ENCODE measurements around the gene A4GALT. TPM values are rescaled to one million over a fixed set of nuclear protein-coding genes. Genes with fewer than 3 reads are reported as not detected.

Gene A4GALT
- total RNA-seq, 1 donor from 2014 or later = 0.41 TPM

DNA sequence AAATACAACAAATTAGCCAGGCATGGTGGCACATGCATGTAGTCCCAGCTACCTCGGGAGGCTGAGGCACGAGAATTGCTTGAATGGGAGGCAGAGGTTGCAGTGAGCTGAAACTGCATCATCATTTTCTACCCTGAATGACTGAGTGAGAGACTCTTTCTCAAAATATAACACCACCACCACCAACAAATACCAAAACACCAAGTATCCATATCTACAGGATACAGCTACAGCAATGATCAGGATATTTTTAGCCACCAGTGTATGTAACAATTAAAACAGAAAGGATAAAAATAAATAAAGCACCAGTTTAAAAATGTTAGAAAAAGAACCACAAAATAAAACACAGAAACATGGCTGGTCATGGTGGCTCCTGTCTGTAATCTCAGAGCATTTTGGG lies 13.2 kb downstream of the A4GALT start:
- FAIRE-seq (no peak), DNase-seq (ENCODE audit: low spot score in 2 of 2) (no peak)

DNA sequence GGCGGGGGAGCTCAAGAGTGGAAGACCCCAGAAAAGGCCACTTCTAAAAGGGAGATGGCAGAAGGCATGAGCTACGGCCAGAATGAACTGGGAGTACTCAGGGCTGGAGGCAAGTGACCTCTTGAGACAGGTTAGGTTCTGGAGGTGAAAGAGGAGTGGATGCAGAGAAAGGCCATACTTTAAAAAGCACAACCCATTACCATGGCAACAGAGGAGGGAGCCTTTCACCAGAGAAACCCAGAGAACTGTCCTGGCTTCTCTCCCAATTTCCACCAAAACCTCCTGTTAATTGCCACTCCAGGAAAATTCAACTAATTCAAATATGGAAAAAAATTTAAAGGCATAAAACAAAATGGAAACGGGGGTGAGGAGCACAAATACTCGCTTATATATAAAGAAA lies 15.8 kb downstream of the A4GALT start:
- DNase-seq (ENCODE audit: low spot score in 2 of 2) = no peak

DNA sequence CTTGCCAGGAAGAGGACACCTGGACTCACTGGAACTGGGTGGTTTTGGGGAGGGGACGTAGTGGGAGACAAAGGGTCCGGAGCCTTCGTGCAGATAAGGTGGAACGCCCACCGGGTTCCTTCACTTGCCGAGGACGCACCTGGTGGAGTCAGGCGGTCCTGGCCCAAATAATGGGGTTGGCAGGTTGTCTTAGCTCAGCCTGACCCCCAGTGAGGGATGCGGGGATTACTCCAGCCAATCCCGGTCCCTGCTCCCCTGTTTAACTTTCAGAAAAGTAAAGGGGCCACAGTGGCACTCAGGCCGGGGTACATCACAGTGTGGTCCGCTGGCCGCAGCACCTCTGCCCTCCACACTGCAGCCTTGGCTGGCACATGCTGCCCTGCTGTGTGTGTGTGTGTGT lies 18.0 kb downstream of the A4GALT start:
- DNase-seq (ENCODE audit: low spot score in 2 of 2) = no peak

More for the DNA sequence above, 15.8 kb downstream of the A4GALT start:
- FAIRE-seq = no peak

DNA sequence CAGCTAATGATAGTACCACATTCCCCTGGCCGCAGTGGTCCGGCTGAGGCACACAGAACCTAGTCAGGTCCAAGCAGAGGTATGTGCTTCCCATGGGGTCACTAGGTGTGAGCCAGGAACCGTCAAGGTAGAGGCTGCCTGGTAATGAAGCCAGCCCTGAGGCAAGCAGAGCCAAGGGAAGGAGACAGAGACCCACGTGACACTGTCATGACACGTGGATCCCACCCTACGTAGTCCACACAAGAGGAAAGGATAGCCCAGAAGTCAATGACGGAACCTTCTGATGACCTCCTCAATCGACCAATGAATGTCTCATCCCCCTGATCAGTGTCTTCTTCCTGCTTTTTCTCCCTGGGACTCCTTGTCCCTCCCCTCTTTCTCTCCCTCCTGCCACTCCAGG lies 19.0 kb downstream of the A4GALT start:
- DNase-seq (ENCODE audit: low spot score in 2 of 2) (no peak), FAIRE-seq (no peak)

More for the DNA sequence above, 18.0 kb downstream of the A4GALT start:
- no peak for FAIRE-seq

DNA sequence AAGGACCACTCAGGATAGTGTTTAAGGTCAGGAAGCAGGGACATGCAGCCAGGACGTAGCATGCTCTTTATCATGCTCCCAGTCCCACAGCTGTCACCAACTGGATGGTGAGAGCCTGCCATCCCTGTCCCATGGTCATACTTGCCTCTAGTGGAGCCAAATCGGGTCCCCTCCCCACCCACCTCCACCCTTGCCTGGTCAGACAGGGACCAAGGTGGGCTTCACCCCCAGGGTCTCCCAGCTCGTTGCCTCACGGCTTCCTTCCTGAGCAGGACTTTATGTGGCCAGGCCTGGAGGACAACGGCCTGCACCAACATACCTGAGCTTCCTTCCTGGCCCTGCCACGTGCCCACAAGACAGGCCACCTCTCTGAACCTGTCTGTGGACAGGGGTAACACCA lies 19.8 kb downstream of the A4GALT start:
- no peak for FAIRE-seq
- no peak for DNase-seq (ENCODE audit: low spot score in 2 of 2)

DNA sequence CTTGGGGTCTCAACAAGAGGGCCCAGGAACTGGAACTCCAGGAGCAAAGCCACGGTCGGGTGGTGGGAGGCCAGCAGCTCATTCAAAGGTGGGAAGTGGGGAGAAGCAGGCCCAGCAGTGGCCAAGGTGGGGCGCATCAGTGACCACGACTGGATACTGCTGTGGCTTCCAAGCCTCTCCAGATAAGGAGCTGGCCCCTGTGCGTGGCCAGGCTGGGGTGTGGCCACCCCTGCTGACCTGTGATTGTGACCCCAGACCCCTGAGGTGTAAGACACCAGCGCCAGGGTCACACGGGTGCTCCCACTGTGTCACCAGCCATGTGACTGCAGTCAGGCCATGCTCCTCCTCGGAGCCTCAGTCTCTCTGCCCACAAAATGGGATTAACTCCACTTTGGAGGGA lies 20.3 kb downstream of the A4GALT start:
- no peak for DNase-seq (ENCODE audit: low spot score in 2 of 2)

DNA sequence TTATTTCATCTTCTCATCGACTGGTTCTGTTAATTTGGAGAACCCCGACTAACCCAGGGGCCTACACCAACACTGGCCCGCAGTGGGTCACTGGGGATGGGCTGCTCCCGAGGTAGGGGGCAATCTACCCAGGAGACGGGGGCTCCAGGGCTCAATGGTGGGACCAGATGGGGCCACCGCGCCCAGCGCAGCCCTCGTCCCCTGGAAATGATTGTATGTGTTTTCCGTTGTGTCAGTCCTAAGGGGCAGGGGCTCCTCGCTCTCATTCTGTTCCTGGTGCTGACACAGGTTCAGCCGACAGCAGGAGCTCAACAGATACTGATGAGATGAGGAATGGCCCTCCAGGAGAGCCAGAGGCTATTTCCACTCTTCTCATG lies 20.7 kb downstream of the A4GALT start:
- FAIRE-seq = no peak
- DNase-seq (ENCODE audit: low spot score in 2 of 2) = no peak

More for the DNA sequence above, 20.3 kb downstream of the A4GALT start:
- FAIRE-seq = no peak

DNA sequence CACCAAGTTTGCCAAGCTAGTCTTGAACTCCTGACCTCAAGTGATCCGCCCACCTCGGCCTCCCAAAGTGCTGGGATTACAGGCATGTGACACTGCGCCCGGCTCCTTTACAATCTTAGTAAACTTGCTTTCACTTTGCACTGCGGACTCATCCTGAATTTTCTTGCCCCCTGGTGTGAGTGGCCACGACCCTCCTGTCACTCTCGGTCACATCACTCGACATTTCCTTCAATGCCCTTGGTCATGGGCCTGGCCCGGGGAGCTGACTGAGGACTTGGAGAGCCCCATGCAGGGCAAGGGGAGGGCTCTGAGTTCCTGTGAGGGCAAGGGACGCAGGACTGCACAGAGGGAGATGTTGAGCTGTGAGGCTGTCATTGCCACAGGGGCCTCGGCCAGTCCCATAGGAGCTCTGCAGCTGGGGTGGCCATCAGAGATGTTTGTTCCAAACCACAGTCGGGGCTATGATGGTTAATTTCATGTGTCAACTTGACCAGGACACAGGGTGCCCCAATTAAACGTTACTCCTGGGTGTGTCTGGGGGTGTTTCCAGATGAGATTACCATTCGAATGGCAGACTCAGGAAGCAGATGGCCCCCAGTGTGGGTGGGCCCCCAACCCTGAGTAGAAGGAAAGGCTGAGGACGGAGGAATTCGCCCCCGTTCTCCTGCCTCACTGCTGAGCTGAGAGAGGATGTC lies 21.2 kb downstream of the A4GALT start:
- FAIRE-seq (no peak), DNase-seq (ENCODE audit: low spot score in 2 of 2) (no peak)

DNA sequence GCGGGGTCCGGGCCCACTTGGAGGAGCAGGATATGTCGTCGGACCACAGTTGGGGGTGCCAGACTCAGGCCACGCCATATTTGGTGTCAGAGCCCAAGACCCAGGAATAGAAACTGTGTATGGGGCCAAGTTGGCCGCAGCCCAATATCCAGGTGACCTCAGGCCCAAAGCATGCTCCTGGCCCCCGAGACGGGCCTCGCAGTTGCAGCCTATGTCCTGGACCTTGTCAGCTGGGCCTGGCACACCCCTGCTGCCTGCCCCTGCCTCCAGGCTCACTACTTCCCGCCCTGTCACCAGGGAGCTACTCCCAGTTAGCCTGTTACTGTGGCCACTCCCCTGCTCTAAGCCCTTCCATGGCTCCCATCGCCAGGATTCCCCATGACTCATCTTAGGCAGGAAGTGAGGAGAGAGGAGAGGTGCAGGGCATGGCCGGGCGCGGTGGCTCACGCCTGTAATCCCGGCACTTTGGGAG lies 23.1 kb downstream of the A4GALT start:
- FAIRE-seq = no peak
- DNase-seq (ENCODE audit: low spot score in 2 of 2) = no peak

DNA sequence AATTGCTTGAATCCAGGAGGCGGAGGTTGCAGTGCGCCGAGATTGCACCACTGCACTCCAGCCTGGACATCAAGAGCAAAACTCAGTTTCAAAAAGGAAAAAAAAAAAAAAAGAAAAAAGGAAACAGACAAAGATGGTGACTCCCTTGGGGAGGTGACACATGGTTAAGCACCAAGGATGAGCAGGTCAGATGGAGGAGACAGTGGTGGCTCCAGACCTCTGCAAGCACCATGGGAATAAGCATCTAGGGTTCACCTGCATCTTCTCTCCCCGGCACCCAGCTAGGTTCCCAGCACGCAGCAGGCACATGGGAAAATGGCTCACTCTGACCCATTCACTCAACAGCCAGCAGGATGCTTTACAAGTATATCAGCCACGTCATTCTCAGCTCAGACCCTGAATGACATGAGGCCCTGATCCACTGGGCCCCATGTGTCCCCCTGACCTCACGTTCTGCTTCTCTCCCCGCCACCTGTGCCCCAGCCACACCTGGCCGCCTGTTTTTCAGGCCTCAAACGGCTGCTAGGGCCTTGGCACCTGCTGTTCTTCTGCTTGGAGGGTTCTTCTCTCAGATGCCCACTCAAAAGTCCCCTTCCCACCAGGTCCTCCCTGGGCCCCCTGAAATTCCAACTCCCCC lies 24.2 kb downstream of the A4GALT start:
- FAIRE-seq (no peak), DNase-seq (ENCODE audit: low spot score in 2 of 2) (no peak)

DNA sequence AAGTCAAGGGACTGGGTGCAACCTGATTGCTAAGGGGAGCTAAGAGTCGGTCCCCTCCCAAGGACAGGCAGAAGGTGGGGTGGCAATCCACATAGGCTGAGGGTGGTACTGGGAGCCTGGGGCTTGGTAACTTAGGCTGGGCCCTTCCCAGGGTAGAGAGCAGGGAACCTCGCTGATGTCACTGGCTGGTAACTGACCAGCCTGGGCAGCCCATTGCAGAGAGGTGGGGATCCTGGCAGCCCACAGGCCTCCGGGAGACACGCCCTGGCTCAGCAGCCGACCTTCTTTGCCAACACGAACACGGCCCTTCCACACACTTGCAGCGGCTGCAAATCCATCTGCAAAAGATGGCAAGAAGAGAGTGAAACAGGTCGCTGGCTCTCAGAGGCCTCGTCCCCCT lies 25.4 kb downstream of the A4GALT start:
- DNase-seq (ENCODE audit: low spot score in 2 of 2) (no peak), FAIRE-seq (no peak)

DNA sequence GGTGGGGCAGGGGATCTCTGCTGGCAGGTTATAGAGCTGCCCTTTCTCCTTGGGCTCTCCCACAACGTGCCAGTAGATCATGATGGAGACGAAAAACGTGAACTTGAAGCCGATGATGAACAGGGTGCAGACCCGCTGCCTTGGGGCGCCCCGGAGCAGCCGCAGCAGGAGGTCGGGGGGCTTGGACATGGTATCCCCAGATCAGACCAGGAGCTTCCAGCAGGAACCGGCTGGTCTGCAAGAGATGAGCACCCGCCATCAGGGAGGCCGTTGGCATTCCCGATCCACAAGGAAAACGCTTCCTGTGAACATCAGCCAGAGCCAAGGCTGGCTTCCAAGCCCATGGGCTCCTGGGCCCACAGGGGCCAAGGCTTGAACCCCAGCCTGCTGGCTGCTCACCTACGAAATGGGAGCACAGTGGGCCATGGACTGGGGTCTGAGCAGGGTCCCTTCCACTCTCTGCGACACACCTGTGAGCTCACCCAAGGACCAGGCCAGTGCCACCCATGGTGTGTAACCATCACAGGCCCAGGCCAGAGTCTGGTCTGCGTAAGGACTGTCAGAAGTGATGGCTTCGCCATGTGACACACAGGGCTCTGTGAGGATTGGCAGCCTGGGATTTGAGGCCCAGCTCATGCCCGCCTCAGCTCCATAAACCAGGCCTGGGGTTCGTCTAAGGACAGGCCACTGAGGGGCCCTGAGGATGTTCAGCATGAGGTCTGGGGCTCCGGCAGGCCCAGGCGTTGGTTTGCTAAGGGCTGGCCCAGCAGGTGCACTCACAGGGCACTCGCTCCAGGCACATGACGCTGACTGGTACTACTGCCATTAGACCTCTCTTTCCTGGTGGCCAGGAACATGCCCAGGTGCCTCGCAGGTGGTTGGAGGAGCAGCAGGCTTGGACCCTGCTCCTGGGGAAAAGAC lies 26.6 kb downstream of the A4GALT start:
- no peak for FAIRE-seq
- no peak for DNase-seq (ENCODE audit: low spot score in 2 of 2)

DNA sequence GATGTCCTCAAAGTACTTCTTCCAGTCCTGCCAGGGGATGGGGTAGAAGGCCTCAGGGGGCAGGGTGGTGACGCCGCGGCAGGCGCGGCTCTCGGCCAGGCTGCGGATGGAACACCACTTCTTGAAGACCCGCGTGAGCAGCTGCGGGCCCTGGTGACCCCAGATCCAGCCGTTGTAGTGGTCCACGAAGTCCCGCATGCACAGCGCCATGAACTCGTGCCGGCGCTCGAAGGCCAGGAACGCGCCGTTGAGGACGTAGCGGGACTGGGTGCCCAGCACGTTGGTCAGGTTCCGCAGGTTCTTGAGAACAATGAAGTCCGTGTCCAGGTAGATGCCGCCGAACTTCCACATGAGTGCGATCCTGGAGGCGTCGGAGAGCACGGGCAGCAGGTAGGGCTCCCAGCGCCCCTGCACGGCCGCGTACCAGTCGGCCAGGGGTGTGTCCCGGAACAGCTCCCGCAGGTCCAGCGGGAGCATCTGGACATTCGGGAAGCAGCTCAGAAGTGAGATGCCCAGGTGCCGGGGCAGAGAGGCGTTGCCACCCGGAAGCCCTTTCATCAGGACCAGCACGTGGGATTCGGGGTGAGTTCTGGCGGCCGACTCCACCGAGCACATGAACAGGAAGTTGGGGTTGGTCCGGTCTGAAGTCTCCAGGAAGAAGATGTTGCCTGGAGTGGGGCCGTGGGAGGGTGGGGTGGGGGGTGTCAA lies 27.5 kb downstream of the A4GALT start:
- FAIRE-seq (no peak), DNase-seq (ENCODE audit: low spot score in 2 of 2) (no peak)

DNA sequence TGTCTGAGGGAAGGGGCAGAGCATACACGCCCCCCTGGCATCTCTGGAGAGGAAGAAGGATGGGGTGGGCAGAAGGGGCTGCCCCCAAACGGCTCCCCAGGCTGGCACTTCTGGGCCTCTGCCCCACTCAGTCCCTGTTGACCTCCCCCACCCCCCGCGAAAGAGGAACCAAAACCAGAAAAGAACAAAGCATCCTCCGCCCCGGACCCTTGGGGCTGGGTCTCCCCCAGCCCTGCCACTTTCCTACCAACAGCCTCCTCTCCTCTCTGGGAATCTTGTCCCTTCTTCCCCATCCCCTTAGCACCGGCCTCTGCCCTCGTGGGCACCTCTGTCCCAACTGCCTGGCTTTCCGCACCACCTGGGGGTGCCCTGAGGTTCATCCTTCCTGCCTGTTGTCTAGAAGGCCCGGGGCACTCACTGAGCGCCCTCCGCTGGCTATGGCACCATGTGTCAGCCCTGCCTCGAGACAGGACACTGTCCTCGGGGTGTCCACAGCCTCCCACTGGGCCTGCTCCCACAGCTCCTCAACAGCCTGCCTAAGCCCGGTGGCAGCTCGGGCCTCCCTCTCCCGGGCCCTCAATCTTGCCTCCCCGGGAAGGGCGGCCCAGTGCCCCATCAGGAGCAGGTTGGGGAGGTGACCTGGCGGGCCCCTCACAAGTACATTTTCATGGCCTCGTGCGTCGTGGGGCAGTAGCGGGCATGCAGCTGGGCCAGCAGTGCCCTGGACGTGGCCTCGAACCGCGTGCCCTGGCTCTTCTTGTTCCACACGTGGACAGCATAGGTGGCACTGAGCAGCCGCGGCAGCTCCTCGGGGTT lies 28.2 kb downstream of the A4GALT start:
- no peak for DNase-seq (ENCODE audit: low spot score in 2 of 2)
- no peak for FAIRE-seq

DNA sequence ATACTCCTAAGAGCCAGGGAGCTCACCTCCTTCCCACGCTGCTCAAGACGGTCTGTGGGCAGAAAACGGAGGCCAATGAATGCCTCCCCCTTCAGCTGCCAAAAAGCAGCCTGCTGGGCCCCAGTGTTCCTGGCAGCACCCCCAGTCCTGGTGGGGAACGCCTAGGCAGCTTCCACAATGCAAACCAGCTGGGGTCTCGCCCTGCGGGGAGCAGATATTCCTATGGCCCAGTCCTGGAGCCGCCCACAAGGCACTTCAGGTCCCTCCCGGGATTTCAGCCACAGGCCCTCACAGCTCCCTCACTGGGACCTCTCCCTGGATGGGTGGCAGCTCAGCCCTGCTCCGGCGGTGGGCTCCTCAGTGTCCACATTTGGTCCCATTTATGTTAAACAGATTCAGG lies 29.2 kb downstream of the A4GALT start:
- no peak for FAIRE-seq

DNA sequence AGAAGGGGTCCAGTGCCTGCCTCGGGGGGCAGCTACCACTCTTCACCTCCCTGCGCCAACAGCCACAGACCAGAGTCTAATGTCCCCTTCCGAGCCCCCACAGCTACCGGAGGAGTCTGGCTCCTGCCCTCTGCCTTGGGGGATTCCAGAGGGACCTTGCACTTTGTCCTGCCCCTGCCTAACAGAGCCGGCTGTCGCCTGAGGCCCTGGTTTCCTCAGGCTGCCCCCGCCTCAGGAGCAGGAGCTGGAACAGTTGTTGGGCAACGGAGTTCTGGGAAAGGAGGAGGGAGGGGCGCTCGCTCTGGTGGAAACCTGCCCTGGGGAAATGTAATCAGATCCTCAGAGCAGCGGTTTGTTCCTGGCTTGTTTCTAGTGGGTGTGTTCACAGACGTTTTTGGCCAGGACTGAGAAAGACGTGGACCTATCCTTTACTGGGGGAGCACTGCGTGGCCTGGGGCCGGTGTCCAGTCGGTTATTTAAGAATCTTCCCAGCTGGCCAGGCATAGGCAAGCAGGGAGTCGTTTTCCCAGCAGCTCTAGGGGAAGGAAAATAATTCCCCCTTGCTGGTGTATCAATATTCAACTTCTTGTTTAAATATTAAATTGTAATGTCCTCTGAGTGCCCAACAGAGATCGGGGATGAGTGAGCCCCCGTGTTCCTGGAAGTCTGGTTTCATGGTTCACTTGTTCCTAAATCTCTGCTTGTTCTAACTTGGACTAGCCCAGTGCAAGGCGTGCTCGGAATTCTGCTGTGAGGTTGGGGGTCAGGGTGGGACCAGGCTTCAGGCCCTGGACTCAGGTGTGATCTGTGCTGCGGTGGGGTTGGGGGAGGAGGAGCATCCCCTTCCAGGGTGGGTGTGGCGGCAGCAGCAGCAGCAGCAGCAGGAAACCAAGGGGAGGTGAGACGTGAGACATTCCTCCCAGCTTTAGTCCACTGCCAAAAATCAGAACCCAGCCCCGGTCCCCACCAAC lies 32.1 kb downstream of the A4GALT start:
- FAIRE-seq (no peak), DNase-seq (ENCODE audit: low spot score in 2 of 2) (peak in 1 of 2 donors; percentile 67)

More for the DNA sequence above, 29.2 kb downstream of the A4GALT start:
- DNase-seq (ENCODE audit: low spot score in 2 of 2) = no peak

DNA sequence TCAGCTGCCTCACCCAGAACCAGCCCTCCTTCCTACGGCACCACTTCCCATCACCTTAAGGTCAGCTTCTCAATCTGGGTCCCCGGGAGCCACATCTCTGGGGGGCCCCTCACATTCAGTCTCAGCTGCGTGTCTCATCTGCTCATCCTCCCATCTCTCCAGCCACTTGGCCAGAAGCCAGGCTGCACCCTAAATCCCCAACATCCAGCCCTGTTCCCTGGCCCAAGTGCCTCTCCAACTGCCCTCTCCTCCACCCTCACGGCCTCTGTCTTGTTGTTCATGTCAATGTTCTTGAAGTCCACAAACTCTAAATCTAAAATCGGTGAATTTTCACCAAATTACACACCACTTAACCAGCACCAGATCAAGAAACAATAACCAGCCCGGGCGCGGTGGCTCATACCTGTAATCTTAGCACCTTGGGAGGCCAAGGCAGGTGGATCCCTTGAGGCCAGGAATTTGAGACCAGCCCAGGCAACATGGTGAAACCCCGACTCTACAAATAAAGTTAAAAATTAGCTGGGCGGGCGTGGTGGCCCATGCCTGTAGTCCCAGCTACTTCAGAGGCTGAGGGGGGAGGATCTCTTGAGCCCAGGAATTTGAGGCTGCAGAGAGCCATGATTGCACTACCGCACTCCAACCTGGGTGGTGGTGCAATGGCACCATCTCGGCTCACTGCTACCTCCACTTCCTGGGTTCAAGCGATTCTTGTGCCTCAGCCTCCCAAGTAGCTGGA lies 33.7 kb downstream of the A4GALT start:
- no peak for FAIRE-seq
- no peak for DNase-seq (ENCODE audit: low spot score in 2 of 2)
